CD4-positive, alpha-beta memory T cell (primary cell): ENCODE data around the gene MYH15. TPM values are rescaled to one million over a fixed set of nuclear protein-coding genes. Genes with fewer than 3 reads are reported as not detected.

Experiments used
- CTCF ChIA-PET: fragments of 350-600 bp; sonication (Branson Sonifier 250); formaldehyde crosslinking; loops from one replicate; lab custom pipeline; 2021; ENCODE audit warnings: inconsistent platforms; ENCODE audit not compliant: partially characterized antibody; lab: Charles Lee
- POLR2A ChIA-PET: fragments of 350-600 bp; sonication (Branson Sonifier 250); formaldehyde crosslinking; loops from one replicate; lab custom pipeline; 2021; ENCODE audit not compliant: partially characterized antibody; lab: Charles Lee
- DNase-seq, 5 donors: peaks; one replicate each; pipeline versions ENCODE4 v3.0.0 to v3.0.0-alpha.2; 2020 to 2022; ENCODE audit warnings: mixed read lengths in 1 of 5
- H3K27ac ChIP-seq: one replicate; pipeline ENCODE4 v1.7.0; 2013; ENCODE audit warnings: low read depth, low read length
- H3K27me3 ChIP-seq: 2 replicates; pipeline ENCODE4 v1.7.0; 2013; ENCODE audit warnings: mild to moderate bottlenecking, low read length, moderate library complexity; ENCODE audit not compliant: insufficient read depth
- H3K36me3 ChIP-seq: 2 replicates; pipeline ENCODE4 v1.7.0; 2013; ENCODE audit warnings: mild to moderate bottlenecking, low read length, moderate library complexity; ENCODE audit not compliant: insufficient read depth
- H3K4me1 ChIP-seq: 2 replicates; pipeline ENCODE4 v1.7.0; 2013; ENCODE audit warnings: mild to moderate bottlenecking, low read length, moderate library complexity; ENCODE audit not compliant: insufficient read depth
- H3K4me3 ChIP-seq, 2 donors: one replicate each; pipeline ENCODE4 v1.7.0; 2013; ENCODE audit warnings: low read length in 2 of 2, mild to moderate bottlenecking in 1 of 2
- H3K9me3 ChIP-seq, 2 donors: one replicate each; pipeline ENCODE4 v1.7.0; 2013; ENCODE audit warnings: low read length in 2 of 2, control low read depth in 1 of 2; ENCODE audit not compliant: control insufficient read depth in 1 of 2
- H3K27ac Mint-ChIP-seq, 7 donors: one replicate each; pipeline ENCODE4 v1.8.0; 2020 to 2021; ENCODE audit warnings: mixed read lengths in 7 of 7, mild to moderate bottlenecking in 6 of 7, inconsistent platforms in 3 of 7, moderate library complexity in 3 of 7
- H3K27me3 Mint-ChIP-seq, 2 donors: one replicate each; pipeline ENCODE4 v1.8.0; 2020 to 2021; ENCODE audit warnings: mixed read lengths in 2 of 2
- H3K36me3 Mint-ChIP-seq, 2 donors: one replicate each; pipeline ENCODE4 v1.8.0; 2020 to 2021; ENCODE audit warnings: mixed read lengths in 2 of 2, inconsistent platforms in 1 of 2, mild to moderate bottlenecking in 1 of 2
- H3K4me1 Mint-ChIP-seq, 4 donors: one replicate each; pipeline ENCODE4 v1.8.0; 2020 to 2021; ENCODE audit warnings: mixed read lengths in 4 of 4, mild to moderate bottlenecking in 1 of 4
- H3K4me3 Mint-ChIP-seq, 8 donors: one replicate each; pipeline ENCODE4 v1.8.0; 2020 to 2021; ENCODE audit warnings: mixed read lengths in 8 of 8, mild to moderate bottlenecking in 7 of 8, moderate library complexity in 6 of 8, inconsistent platforms in 3 of 8
- H3K9me3 Mint-ChIP-seq, 8 donors: one replicate each; pipeline ENCODE4 v1.8.0; 2020 to 2021; ENCODE audit warnings: mixed read lengths in 8 of 8, mild to moderate bottlenecking in 5 of 8, inconsistent platforms in 3 of 8, moderate library complexity in 1 of 8
- intact Hi-C: fragments of 100-400 bp; cut with micrococcal nuclease; formaldehyde crosslinking; loops from one replicate; pipeline ENCODE4 v1.15.1; 2023
- polyA plus RNA-seq, 2 donors: library from polyadenylated mRNA; unstranded; fragments of 300-500 nt; fragmentation: Illumina TruSeq; gene quantifications; one replicate each; pipeline ENCODE4 v1.2.3, GENCODE V29; 2021
- total RNA-seq, 2 experiments: library from RNA; stranded (reverse); gene quantifications; one replicate each; pipeline ENCODE4 v1.2.3, GENCODE V29; 2021

Gene MYH15
- total and polyA plus RNA-seq, 4 experiments from 2014 or later: 0.06 TPM; not detected in 3

DNA sequence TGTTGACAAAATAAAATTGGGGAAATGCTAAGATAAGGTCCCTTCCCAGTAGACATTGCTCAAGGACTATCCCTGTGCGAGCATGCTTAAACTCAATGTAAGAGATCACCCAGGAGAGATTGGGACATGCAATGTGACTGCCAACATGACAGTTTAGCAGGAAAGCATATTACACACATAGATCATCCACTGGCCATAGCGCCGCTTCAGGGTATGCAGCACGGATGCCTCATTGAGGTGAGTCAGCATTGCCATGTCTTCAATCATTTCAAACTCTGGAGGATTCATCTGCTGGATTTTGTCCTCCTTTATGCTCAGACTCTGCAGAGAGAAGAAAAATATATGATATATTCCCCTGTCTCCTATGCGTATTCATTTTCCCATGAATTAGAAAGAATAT, 8.9 kb downstream of the MYH15 start:
- no peaks in the 10 kb centered on the region for H3K36me3 ChIP-seq
- intact Hi-C loops: no loop called here
- DNase-seq: no peak

DNA sequence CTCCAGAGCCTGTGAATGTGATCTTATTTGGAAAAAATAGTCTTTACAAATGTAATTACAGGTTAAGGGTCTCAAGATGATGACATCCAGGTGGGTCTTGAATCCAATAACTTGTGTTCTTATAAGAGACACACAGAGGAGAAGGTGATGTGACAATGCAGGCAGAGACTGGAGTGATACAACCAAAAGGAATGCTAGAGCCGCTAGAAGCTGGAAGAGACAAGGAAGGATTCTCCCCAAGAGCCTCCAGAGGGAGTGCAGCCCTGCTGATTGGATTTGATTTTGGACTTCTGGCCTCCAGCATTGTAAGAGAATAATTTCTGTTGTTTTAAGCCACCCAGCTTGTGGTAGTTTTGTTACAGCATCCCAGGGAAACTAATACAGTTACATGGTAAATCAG, 9.7 kb downstream of the MYH15 start:
- H3K27me3 Mint-ChIP-seq: no peaks in the 10 kb centered on the region
- H3K4me3 Mint-ChIP-seq: no peak overlapping the region
- no peaks in the 10 kb centered on the region for H3K27me3 ChIP-seq
- no peaks in the 10 kb centered on the region for H3K4me1 Mint-ChIP-seq
- no peaks in the 10 kb centered on the region for H3K4me1 ChIP-seq
- H3K27ac Mint-ChIP-seq: no peak overlapping the region
- POLR2A ChIA-PET: no interaction called here
- intact Hi-C loops: no loop called here
- H3K4me3 ChIP-seq: no peak overlapping the region
- no peaks in the 10 kb centered on the region for H3K9me3 ChIP-seq
- no peaks in the 10 kb centered on the region for H3K36me3 ChIP-seq
- no peak overlapping the region for H3K27ac ChIP-seq
- DNase-seq: no peak
- CTCF ChIA-PET: interaction anchor here (2.3 kb wide), 1 partner anchor 12 kb away, joined by 4 read pairs; no protein-coding TSS in a partner anchor
- peaks cover 0 to 6% (median 0%) of the 10 kb centered on the region in 8 donors for H3K9me3 Mint-ChIP-seq
- no peaks in the 10 kb centered on the region for H3K36me3 Mint-ChIP-seq

More for the DNA sequence above, 8.9 kb downstream of the MYH15 start:
- no peaks in the 10 kb centered on the region for H3K27me3 ChIP-seq
- Mint-ChIP-seq H3K36me3 (no peaks in the 10 kb centered on the region), H3K27ac (no peak overlapping the region), H3K27me3 (no peaks in the 10 kb centered on the region), H3K4me3 (no peak overlapping the region), H3K9me3 (peaks cover 0 to 6% (median 0%) of the 10 kb centered on the region in 8 donors), H3K4me1 (no peaks in the 10 kb centered on the region)
- H3K27ac ChIP-seq: no peak overlapping the region
- CTCF ChIA-PET: interaction anchor here (2.3 kb wide), 1 partner anchor 13 kb away, joined by 4 read pairs; no protein-coding TSS in a partner anchor
- H3K4me1 ChIP-seq: no peaks in the 10 kb centered on the region
- H3K9me3 ChIP-seq: no peaks in the 10 kb centered on the region
- POLR2A ChIA-PET: no interaction called here
- H3K4me3 ChIP-seq: no peak overlapping the region

DNA sequence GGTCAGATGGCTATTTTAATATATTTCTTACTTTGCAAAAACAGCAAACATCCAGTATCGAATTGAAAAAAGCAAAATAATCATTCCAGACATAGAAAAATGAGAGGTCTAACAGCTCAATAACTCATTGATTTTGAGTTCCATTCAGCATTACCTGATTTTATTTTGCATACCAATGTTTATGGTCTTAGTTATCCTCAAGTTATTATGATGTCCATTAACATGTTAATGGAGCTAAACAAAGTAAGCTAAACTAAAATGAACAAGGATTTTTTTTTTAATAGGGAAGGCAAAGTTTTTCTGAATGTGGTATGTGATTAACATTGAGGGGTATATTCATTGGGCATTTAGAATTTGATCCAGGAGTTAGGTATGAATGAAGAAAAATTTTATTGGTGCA, 13.1 kb downstream of the MYH15 start:
- Mint-ChIP-seq H3K4me1 (no peaks in the 10 kb centered on the region), H3K36me3 (no peaks in the 10 kb centered on the region), H3K9me3 (peaks cover 0 to 2% (median 0%) of the 10 kb centered on the region in 8 donors), H3K27me3 (no peaks in the 10 kb centered on the region), H3K27ac (peak overlapping the region in 1 of 7 donors; percentile 64), H3K4me3 (no peak overlapping the region)
- no peak overlapping the region for H3K27ac ChIP-seq
- H3K36me3 ChIP-seq: no peaks in the 10 kb centered on the region
- ChIA-PET CTCF (interaction anchor here (1.1 to 1.7 kb wide), 3 partner anchors 20 to 321 kb away, joined by 3 to 6 read pairs (median 4); no protein-coding TSS in a partner anchor), POLR2A (no interaction called here)
- H3K9me3 ChIP-seq: no peaks in the 10 kb centered on the region
- intact Hi-C loops: no loop called here
- H3K4me1 ChIP-seq: no peaks in the 10 kb centered on the region
- no peaks in the 10 kb centered on the region for H3K27me3 ChIP-seq
- no peak for DNase-seq
- no peak overlapping the region for H3K4me3 ChIP-seq

DNA sequence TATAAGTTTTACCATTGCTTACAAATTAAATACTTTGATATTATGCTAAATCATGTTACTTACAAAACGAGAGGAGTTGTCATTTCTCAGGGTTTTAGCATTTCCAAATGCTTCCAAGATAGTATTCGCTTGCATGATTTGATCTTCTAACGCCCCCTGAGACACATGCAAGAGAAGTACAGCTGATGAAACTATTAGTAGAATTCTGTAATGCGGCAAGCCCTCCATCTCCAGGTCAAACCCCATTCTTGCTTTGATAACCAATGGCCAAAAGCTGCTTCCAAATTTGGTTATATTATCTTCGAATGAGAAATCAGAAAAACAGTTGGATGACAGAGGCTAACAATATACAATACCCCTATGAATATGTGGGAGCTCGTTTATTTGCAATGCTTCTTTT, 14.7 kb downstream of the MYH15 start:
- intact Hi-C loops: no loop called here
- H3K27ac Mint-ChIP-seq: no peak overlapping the region
- peaks cover 0 to 2% (median 0%) of the 10 kb centered on the region in 8 donors for H3K9me3 Mint-ChIP-seq
- Histone ChIP-seq H3K4me3 (no peak overlapping the region), H3K9me3 (no peaks in the 10 kb centered on the region), H3K36me3 (no peaks in the 10 kb centered on the region), H3K27ac (no peak overlapping the region), H3K27me3 (no peaks in the 10 kb centered on the region), H3K4me1 (no peaks in the 10 kb centered on the region)
- H3K36me3 Mint-ChIP-seq: no peaks in the 10 kb centered on the region
- no peak overlapping the region for H3K4me3 Mint-ChIP-seq
- no peaks in the 10 kb centered on the region for H3K4me1 Mint-ChIP-seq
- ChIA-PET CTCF (interaction anchor here (0.8 to 3.1 kb wide), 4 partner anchors 10 to 323 kb away, joined by 3 to 18 read pairs (median 4); no protein-coding TSS in a partner anchor), POLR2A (no interaction called here)
- no peak for DNase-seq
- H3K27me3 Mint-ChIP-seq: peaks cover 0 to 2% of the 10 kb centered on the region in 2 donors

DNA sequence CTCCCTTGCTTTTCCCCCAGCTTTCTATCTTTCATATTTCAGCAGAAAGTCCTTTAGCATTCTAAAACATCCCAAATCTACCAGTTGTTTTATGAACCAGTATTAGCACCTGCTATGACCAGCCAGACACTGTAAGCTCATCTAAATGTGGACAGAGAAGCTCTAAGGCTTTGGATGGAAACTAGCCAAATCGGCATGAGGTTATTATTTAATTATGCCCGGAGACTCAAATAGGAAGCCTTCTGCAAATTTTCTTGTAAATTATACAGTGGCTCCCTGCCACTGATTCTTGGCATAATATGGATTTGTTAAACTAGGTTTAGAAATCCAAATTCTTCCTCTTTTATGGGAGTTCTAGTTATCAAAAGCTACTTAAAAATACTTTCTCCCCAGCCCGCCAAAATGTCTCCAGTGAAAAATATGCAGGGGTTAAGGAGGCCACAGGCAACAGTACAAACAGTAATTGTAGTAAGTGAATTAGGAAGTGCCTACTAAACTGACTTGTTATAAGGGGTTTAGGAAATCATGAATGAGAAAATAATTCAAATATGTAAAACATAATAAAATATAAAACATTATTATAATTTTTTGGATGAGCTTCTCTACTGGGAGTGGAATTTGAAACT, 15.4 kb downstream of the MYH15 start:
- H3K27ac Mint-ChIP-seq: no peak overlapping the region
- intact Hi-C loops: no loop called here
- CTCF ChIA-PET: interaction anchor here (1.1 to 3.1 kb wide), 4 partner anchors 16 to 423 kb away, joined by 3 to 18 read pairs (median 4); no protein-coding TSS in a partner anchor

DNA sequence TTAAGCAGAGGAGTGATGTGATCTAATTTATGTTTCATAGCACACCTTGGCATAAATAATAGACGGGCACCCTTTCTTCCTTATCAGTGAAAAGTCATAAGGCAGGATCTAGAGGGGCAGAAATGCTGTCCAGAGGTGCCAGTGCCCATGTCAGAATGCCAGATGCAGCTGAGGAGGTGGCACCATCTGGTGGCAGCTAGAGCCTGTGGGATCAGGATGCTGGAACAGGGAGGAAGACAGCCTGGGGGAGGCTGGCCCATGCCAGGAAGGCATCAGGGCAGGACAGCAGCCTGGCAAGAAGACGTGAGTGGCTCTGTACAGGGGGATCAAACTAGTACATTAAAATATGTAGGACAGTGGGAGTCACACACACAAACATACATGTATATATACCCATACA, 16.5 kb downstream of the MYH15 start:
- Histone ChIP-seq H3K27ac (no peak overlapping the region), H3K4me3 (no peak overlapping the region), H3K27me3 (no peaks in the 10 kb centered on the region), H3K9me3 (no peaks in the 10 kb centered on the region), H3K36me3 (no peaks in the 10 kb centered on the region), H3K4me1 (no peaks in the 10 kb centered on the region)
- ChIA-PET CTCF (interaction anchor here (0.6 to 3.1 kb wide), 4 partner anchors 8 to 424 kb away, joined by 3 to 18 read pairs (median 3); no protein-coding TSS in a partner anchor), POLR2A (no interaction called here)
- H3K27ac Mint-ChIP-seq: no peak overlapping the region
- peaks cover 0 to under 1% (median 0%) of the 10 kb centered on the region in 8 donors for H3K9me3 Mint-ChIP-seq
- peaks cover 0 to 4% (median 2%) of the 10 kb centered on the region in 4 donors for H3K4me1 Mint-ChIP-seq
- peaks cover 0 to 2% of the 10 kb centered on the region in 2 donors for H3K27me3 Mint-ChIP-seq
- H3K36me3 Mint-ChIP-seq: no peaks in the 10 kb centered on the region
- H3K4me3 Mint-ChIP-seq: no peak overlapping the region
- intact Hi-C loops: no loop called here
- DNase-seq: no peak

More for the DNA sequence above, 15.4 kb downstream of the MYH15 start:
- Mint-ChIP-seq H3K36me3 (no peaks in the 10 kb centered on the region), H3K4me1 (peaks cover 0 to under 1% (median 0%) of the 10 kb centered on the region in 4 donors), H3K27me3 (peaks cover 0 to 2% of the 10 kb centered on the region in 2 donors), H3K9me3 (peaks cover 0 to 2% (median 0%) of the 10 kb centered on the region in 8 donors), H3K4me3 (no peak overlapping the region)
- no peaks in the 10 kb centered on the region for H3K9me3 ChIP-seq
- no peak overlapping the region for H3K4me3 ChIP-seq
- no peak overlapping the region for H3K27ac ChIP-seq
- H3K36me3 ChIP-seq: no peaks in the 10 kb centered on the region
- POLR2A ChIA-PET: no interaction called here
- no peaks in the 10 kb centered on the region for H3K4me1 ChIP-seq
- no peak for DNase-seq
- H3K27me3 ChIP-seq: no peaks in the 10 kb centered on the region

DNA sequence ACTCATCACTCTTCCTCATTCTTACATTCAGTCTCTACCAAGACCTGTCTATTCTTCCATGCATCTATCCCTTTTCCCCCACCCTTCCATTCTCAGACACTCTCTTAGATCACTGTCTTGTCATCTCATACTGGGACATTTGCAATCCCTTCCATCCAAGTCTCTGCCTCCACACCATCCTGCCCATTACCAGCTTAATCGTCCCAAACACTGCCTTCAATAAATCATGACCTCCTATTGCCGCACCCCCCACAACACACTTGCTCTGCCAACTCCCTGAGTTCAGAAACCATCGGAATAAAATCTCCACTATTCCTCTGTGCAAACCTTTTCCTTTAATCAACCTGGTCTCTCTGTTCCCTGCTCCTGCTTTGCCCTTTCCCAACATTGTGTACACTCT, 18.9 kb downstream of the MYH15 start:
- H3K27ac Mint-ChIP-seq: peak overlapping the region in 1 of 7 donors; percentile 54
- no peaks in the 10 kb centered on the region for H3K9me3 Mint-ChIP-seq
- Histone ChIP-seq H3K27me3 (no peaks in the 10 kb centered on the region), H3K4me1 (no peaks in the 10 kb centered on the region), H3K36me3 (no peaks in the 10 kb centered on the region), H3K4me3 (no peak overlapping the region), H3K27ac (no peak overlapping the region), H3K9me3 (no peaks in the 10 kb centered on the region)
- no peaks in the 10 kb centered on the region for H3K36me3 Mint-ChIP-seq
- DNase-seq: no peak
- H3K4me1 Mint-ChIP-seq: peaks cover 0 to 4% (median 2%) of the 10 kb centered on the region in 4 donors
- H3K27me3 Mint-ChIP-seq: peaks cover 0 to 2% of the 10 kb centered on the region in 2 donors
- ChIA-PET POLR2A (no interaction called here), CTCF (interaction anchor here (0.7 to 8.1 kb wide), 4 partner anchors 17 to 424 kb away, joined by 3 to 115 read pairs (median 40); no protein-coding TSS in a partner anchor)
- H3K4me3 Mint-ChIP-seq: no peak overlapping the region
- intact Hi-C loops: no loop called here
